GM13976 (cell line): ENCODE results near the gene SF3A2.

Experiments used
- DNase-seq: peaks from one replicate; pipeline ENCODE4 v3.0.0; 2012; ENCODE audit warnings: low spot score
- in situ Hi-C: fragments of 300-500 bp; cut with MboI; formaldehyde crosslinking; loops from one replicate; pipeline ENCODE4 v1.12.0; 2022; ENCODE audit warnings: low sequenced_read_pairs, mixed read lengths, inconsistent platforms; ENCODE audit not compliant: unreplicated experiment
- TF ChIP-seq, protein P1 (sequence below): IDR thresholded peaks from 2 replicates; pipeline ENCODE4 v1.5.1; 2012; ENCODE audit warnings: borderline replicate concordance, mild to moderate bottlenecking; ENCODE audit not compliant: insufficient read depth; ENCODE audit errors: extremely low read depth, missing control alignments, control extremely low read depth

Gene SF3A2

DNA sequence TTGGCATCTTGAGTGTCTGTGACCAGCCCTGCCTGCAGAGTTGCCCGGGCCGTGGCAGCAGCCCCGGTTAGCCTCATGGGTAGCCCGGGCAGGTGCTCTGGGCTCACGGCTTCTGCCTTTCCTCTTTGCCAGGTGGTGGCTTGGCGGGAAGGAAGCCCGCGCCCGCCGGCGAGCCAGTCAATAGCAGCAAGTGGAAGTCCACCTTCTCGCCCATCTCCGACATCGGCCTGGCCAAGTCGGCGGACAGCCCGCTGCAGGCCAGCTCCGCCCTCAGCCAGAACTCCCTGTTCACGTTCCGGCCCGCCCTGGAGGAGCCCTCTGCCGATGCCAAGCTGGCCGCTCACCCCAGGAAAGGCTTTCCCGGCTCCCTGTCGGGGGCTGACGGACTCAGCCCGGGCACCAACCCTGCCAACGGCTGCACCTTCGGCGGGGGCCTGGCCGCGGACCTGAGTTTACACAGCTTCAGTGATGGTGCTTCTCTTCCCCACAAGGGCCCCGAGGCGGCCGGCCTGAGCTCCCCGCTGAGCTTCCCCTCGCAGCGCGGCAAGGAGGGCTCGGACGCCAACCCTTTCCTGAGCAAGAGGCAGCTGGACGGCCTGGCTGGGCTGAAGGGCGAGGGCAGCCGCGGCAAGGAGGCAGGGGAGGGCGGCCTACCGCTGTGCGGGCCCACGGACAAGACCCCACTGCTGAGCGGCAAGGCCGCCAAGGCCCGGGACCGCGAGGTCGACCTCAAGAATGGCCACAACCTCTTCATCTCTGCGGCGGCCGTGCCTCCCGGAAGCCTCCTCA lies 10.4 kb upstream of the SF3A2 start:
- TF ChIP-seq, protein P1, sequence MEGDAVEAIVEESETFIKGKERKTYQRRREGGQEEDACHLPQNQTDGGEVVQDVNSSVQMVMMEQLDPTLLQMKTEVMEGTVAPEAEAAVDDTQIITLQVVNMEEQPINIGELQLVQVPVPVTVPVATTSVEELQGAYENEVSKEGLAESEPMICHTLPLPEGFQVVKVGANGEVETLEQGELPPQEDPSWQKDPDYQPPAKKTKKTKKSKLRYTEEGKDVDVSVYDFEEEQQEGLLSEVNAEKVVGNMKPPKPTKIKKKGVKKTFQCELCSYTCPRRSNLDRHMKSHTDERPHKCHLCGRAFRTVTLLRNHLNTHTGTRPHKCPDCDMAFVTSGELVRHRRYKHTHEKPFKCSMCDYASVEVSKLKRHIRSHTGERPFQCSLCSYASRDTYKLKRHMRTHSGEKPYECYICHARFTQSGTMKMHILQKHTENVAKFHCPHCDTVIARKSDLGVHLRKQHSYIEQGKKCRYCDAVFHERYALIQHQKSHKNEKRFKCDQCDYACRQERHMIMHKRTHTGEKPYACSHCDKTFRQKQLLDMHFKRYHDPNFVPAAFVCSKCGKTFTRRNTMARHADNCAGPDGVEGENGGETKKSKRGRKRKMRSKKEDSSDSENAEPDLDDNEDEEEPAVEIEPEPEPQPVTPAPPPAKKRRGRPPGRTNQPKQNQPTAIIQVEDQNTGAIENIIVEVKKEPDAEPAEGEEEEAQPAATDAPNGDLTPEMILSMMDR: no peak
- DNase-seq: no peak
- in situ Hi-C loops: no loop called here

DNA sequence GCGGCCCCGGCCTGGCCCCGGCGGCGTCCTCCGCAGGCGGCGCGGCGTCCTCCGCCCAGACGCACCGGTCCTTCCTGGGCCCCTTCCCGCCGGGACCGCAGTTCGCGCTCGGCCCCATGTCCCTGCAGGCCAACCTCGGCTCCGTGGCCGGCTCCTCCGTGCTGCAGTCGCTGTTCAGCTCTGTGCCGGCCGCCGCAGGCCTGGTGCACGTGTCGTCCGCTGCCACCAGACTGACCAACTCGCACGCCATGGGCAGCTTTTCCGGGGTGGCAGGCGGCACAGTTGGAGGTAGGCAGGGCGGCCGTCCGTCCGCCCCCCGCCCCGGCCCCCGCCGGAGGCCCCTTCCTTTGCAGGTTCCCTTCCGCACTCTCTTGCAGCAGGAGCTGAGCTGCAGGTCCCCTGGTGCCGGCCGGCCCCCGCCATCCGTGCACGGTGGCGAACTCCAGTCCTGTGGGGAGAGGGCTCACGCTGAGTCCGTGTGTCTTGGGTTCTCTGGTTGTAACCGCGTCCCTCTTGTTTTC lies 9.7 kb upstream of the SF3A2 start:
- in situ Hi-C loops: no loop called here
- no peak for DNase-seq
- TF ChIP-seq, protein P1: no peak

DNA sequence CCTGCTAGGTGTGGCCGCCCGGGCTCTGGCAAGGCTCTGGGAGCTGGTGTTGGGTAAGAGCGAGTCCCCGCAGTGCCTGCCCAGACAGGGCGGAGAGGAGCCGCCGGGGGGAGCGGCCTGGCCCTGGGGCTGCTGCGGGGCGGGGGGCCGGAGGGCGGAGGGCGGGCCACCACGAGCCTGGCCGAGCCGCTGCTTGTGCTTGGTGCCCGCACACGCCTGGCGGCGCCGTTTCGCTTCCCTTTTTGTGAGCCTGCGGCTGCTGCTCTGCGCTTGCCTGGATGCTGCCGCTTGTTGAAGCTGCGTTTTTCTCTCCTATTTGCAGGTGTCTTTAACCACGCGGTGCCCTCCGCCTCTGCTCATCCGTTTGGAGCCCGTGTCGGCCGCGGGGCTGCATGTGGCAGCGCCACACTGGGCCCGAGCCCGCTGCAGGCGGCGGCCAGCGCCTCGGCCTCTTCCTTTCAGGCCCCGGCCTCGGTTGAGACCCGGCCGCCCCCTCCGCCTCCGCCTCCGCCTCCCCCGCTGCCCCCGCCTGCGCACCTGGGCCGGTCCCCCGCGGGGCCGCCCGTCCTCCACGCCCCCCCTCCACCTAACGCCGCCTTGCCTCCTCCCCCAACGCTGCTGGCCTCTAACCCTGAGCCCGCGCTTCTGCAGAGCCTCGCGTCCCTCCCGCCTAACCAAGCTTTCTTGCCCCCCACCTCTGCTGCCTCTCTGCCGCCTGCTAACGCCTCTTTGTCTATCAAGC lies 9.0 kb upstream of the SF3A2 start:
- TF ChIP-seq, protein P1: peak; percentile 20
- in situ Hi-C loops: no loop called here
- DNase-seq: peak; percentile 82

DNA sequence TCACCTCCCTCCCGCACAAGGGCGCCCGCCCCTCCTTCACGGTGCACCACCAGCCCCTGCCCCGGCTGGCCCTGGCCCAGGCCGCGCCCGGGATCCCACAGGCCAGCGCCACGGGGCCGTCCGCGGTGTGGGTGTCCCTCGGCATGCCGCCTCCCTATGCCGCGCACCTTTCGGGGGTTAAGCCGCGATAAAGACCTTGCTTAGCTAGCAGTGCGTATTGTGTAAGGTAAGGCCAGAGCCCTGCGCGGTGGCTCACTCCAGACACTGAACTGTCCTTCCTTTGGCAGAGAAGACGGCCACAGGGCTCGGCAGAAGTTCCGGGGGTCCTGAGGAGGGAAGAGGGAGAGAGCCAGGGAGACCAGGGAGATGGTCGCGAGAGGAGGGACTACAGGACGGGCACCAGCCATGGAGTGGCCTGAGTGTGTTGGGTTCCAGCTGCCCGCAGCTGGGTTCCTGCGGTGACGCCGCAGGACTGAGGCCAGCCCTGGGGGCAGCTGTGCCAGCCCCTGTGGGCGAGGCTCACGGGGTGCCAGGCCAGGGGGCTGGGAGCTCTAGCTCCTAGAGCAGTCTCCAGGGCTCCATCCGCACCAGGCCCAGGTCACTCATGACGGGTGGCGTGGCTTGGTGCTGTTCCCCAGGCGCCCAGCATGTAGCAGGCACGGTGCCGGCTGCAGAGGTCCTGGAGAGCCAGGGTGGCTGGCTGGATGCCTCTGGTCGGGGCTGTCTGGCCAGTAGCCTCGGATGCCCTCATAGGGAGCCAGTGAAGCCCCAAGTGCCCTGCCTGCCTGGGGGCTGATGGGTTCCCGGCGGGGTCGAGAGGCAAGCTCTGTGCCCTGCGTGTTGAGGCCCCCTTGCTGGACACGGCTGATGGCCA lies 8.2 kb upstream of the SF3A2 start:
- TF ChIP-seq, protein P1: no peak
- in situ Hi-C loops: no loop called here
- DNase-seq: no peak

DNA sequence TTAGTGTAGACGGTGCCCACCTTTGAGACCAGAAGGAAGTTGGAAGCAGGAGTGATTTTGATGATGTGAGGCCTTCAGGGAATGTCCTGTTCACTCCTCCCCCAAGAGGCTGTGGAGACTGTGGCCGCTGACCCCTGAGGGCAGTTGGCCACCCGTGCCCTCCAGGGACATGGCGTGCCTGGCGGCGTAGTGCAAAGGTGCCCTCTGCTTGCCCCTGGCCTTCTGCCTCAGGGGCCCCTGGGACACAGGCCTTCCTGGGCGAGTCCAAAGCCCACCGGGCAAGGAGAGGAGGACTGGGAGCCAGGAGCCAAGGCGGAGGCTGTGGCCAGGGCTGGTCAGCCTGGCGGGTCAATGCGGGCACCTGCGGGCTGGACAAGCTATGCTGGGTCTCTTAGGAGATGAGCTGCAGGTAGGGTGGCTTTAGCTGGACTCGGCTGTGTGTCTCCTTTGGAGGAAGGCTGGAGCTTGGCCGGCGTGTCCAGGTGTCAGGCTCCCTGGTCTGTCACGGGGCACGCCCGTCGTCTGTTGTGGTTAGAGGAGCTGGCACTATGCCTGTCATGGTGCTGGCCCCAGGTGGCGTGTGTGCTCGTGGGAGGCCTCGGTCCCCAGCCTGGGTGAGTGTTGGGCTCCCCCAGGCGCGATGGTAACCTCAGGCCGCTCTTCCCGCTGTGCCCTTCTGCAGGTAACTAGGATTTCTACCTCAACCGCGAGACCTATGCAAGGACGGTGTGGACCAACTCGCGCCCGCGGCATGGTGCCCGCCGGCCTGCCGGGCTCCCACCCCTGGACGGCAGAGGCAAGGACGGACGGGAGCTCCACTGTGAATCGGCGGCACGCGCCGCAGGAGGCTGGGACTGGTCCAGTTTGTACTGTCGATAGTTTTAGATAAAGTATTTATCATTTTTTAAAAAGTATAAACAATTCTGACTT lies 7.3 kb upstream of the SF3A2 start:
- no peak for DNase-seq
- TF ChIP-seq, protein P1: no peak
- in situ Hi-C loops: no loop called here
